Measurements from ENCODE around the gene NAA50. TPM values are rescaled to one million over a fixed set of nuclear protein-coding genes. Genes with fewer than 3 reads are reported as not detected.
A peak's percentile ranks its signal among the peaks of the same experiment; 100 is the strongest.

Gene NAA50
- total RNA-seq, 1 donor from 2014 or later, result 263 TPM

DNA sequence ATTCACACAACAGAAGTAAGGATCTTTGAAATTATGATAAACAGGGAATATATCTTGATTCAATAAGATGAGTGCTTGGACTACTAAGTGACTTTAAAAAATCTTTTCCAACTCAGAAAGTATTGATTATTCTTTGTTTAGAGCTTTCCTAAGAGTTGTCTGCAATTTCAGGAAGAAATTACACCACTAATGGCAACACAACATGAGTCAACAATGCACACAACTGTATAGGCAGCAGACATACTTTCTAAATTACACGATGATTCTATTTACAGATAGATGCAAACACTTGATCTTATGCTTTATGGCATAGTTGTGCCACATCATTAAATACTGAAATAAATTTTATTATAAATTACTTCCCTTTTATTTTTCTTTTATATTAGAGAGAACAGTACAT lies 4.4 kb downstream of the NAA50 start:
- DNase-seq, result no peak

DNA sequence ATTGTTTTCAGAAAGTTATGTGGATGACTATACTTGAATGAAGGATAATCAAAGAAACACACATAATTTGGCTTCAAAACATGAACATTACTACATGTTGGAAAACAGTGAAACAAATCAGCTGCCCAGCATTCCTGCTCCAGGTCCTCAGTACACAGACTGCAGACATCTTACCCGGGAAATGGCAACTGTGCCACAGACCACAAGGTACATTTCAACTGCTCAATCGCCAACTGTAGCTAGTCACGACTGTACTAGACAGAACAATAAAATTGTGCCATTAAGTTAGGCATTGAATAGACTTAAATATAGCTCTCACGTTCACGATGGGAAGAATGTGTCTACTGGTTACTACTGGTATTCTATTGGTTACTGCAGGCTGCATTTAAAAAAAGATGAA lies 5.0 kb downstream of the NAA50 start:
- DNase-seq, result no peak

DNA sequence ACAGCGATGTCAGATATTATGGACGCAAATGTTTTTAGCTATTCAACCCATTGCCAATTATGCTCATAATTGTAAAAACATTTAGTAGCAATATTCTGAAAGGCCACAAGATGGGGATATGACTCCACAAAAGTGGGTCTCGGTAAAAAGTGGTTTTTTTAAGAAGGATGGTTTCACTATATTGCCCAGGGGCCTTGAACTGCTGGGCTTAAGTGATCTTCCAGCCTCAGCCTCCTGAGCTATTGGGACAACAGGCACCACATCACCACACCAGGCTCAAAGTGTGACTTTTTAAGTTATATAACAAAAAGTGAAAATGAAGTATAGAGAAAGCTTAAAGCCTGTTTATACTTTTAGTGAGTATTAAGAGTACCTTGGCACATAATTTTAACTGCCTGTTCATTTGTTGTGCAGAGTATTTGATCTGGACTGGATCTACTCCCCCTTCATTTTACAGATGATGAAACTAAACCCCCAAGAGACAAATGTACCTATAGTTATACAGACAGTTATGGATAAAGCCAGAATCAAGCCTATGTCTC lies 9.4 kb downstream of the NAA50 start:
- peak; percentile 81 for DNase-seq

DNA sequence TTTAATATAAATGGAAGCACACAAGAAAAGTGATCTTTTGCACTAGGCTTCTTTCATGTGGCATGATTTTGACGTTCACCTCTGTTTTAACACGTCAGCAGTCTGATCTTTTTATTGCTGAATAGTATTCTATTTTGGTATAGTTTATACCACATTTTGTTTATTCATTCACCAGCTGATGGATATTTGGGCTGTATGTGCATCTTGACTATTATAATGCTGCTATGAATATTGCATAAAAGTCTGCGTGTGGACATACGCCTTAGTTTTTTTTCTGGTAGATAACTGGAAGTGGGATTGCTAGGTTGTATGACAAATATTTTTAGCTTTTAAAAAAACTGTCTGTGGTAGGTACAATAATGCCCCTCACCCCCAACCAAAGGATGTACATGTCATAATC lies 14.4 kb downstream of the NAA50 start:
- no peak for DNase-seq

DNA sequence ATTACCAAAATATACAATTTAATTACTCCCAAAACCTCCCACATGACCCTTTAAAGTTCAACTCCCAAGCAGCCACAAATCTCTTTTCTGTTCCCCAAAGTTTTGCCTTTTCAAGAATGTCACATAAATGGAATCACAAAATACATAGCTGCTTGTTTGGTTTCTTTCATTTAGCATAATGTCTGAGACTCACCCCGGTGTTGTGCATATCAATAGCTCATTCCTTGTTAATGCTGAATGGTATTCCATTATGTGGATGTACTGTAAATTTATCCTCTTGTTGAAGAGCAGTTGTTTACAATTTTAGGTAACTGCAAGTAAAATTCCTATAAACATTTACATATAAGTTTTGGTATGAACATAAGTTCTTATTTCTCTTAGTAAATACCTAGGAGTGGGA lies 15.5 kb downstream of the NAA50 start:
- no peak for DNase-seq

DNA sequence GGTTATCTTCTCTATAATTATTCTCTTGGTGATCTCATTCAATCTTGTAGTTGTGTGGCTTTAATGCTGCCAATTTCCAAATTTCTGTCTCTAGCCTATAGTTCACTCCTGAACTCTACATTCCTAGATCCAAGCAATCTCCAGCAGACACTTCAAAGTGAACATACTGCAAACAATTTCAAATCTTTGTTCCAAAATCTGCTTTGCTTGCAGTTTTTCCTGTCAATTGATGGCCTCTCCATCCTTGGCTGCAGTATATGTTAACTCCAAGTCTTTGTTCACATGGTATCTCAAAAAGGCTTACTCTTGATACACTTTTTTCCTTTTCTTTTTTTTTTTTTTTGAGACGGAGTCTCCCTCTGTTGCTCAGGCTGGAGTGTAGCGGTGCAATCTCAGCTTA lies 17.4 kb downstream of the NAA50 start:
- no peak for DNase-seq

DNA sequence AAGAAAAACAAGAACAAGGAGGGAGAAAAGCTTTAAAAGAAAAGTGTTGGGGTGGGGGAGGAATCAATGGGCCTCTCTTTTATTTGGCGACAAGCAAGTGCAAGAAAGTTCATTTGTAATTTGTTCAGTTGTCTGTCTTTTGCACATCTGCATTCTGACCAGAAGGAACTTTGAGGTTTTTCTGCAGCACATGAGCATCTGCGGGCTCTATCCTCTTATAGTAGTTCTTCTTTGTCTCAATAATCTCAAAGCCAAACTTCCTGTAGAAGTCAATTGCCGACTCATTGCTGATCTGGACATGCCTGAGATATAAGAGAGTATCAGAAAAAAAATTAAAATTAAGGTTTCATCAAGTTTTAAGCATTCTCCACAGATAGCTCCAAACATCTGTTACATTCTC lies 24.4 kb downstream of the NAA50 start:
- DNase-seq, result no peak

DNA sequence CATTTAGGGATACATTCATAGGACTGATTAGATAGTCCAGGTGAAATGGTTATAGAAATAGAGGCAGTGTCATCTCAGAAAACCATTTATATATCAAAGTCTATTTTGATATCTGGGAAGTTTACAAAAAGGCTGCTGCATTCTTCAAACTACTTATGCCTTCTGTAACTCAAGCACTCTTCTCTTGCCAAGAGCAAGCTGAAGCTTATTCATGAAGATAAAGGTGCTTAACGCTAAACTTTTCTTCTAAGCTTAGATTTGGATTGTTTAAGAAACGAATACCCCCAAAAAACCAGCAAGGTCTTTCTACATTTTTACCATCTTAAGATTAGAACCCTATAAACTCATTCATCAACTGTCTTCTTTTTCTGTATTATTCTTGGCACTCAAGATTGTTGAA lies 26.3 kb downstream of the NAA50 start:
- DNase-seq, result no peak

DNA sequence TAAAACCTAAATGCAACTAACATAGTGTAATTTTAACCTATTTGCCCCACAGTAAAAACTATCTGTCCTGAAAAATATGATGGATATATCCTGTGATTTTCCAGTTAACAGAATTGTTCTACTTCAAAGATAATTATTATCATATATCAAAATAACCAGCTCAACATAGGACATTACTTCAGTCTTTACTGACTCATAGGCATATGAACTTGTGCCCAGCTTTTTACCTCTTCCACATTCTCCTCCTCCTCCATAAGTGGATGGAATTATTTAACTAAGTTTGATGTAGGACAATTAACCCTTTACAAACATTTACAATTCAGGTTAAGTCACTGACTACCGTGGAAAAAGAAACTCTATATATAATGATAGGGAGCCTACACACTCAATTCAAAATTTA lies 26.8 kb downstream of the NAA50 start:
- DNase-seq, result no peak

DNA sequence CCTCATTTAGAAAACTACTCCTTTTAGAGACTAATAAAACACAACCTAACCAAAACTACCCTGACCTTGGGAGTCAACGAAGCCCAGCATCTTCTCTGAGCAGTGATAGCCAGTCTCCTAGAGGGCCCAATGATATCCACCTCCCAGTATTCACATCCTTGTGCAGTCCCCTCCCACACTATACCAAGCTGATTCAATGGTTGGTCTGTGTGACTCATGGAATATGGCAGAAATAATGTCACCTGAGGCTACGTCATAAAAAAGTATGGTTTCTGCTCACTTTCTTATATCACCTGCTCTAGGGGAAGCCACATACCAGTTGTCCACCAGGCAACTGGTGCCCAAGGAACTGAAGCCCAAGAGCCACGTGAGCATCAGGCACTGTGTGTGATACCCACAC lies 28.2 kb downstream of the NAA50 start:
- DNase-seq, result no peak

DNA sequence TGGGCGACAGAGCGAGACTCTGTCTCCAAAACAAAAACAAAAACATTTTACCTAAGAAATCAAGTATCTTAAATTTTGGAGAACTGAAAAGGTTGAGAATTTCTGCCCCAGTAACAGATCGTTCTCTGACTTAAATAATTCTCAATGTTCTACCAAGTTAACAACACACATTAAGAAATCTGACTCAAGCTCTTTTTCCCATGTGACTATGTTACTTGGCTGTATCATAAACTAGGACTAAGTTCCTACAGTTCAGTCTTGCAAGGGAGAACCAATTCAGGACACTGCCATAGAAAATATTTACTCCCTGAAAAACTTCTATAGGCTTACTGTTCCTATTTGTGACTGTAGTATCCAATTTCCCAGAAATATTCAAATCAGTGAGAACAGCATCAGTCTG lies 28.7 kb downstream of the NAA50 start:
- DNase-seq, result no peak

DNA sequence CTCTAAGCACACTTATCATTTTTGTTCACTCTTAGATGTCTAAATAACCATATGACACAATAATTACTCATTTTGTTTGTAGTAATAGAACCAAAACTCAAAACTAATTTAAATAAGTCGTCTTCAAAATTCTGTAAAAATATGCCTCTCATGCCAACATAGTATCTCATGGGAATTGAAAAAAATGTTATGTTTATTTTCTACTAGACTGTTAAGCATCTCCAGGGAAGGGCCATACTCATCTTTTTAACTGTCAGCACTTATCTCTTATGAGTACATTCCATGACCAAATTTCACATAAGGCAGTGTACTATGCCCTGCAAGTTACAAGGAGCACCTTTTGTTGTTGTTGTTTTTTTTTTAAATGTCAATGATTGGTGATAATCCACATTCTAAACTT lies 31.3 kb downstream of the NAA50 start:
- DNase-seq, result no peak

DNA sequence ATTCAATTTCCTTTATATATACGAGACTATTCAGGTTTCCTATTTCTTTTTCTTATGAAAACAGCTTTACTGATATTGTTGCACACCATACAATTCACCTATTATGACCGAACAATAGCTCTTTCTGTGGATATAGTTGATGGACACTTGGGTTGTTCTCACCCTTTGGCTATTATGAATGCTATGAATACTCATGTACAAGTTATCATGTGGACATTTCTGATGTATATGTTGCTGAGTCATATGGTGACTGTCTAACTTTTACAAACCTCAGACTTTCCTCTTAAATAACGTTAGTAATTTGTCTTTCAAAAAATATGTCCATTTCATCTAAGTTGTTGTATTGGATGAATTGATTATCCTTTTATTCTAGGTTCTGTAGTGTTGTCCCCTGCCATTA lies 33.9 kb downstream of the NAA50 start:
- DNase-seq, result no peak

DNA sequence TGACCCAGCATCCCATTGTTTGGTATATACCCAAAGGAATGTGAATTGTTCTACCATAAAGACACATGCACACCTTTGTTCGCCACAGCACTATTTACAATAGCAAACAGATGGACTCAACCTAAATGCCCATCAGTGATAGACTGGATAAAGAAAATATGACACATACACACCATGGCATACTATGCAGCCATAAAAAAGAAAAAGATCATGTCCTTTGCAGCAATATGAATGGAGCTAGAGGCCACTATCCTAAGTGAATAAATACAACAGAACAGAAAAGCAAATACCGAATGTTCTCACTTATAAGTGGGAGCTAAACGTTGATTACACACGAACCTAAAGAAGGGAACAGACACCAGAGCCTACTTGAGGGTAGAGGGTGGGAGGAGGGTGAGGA lies 38.2 kb downstream of the NAA50 start:
- no peak for DNase-seq

DNA sequence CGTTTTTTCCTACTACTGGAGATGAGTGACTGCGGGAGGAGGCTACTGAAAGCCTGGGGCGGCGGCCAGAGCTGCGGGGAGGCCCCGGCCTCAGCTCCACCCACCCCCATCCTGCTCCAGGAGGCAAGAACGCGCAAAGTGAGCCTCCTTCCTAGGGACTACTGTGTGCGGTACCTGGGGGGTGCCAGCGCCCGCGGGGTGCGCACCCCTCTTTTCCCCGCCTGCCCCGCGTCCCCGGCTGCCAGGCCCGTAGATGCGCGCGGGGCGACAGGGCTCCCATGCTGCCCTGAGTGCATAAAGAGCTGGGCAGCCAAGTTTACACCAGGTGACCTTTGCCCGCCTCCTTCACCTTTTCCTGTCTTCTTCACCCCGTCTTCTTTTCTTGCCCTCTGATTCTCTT lies 47.1 kb downstream of the NAA50 start:
- DNase-seq, result no peak

DNA sequence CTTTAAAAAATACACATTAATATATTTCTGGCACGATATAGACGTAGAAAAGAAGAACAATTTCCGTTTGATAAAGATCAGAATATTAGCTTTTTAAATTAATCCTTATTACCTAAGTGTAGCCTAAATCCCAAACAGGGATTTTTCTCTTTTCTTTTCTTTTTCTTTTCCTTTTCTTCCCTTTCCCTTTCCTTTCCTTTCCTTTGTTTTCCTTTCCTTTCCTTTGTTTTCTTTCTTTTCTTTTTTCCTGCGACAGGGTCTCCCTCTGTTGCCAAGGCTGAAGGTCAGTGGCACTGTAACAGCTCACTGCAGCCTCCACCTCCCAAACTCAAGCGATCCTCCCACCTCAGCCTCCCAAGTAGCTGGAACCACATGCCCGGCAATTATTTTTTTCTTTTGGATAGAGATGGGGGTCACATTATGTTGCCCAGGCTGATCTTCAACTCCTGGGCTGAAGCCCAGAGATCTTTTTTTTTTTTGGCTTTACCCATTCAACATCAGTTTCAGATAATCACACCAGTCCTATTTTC lies 47.8 kb downstream of the NAA50 start:
- no peak for DNase-seq

DNA sequence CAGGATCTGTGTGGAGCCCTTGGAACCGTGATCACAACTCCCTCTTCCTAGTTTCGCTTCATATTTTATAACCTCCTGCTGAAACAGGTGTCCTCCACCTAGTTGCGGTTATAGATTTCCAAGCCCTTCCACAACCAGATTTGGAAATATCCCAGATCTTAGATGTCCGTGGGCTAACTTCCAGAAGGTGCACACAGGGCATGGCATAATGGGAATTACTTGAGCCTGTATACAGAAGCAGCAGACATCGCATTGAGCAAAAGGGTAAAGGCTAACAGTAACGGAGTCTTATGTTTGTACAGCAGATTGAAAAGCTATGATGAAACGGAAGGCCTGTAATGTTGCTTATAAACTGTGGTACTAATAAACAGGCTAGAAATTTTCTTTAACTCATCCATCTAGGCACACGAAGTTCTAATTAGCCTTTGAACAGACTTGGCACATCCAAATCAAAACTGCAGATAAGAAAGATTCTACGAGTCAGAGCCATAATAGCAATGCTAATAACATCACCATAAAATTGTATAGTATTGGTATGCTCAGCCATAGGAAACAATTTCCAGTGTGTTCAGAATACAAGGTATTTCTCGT lies 48.5 kb downstream of the NAA50 start:
- peak; percentile 40 for DNase-seq

DNA sequence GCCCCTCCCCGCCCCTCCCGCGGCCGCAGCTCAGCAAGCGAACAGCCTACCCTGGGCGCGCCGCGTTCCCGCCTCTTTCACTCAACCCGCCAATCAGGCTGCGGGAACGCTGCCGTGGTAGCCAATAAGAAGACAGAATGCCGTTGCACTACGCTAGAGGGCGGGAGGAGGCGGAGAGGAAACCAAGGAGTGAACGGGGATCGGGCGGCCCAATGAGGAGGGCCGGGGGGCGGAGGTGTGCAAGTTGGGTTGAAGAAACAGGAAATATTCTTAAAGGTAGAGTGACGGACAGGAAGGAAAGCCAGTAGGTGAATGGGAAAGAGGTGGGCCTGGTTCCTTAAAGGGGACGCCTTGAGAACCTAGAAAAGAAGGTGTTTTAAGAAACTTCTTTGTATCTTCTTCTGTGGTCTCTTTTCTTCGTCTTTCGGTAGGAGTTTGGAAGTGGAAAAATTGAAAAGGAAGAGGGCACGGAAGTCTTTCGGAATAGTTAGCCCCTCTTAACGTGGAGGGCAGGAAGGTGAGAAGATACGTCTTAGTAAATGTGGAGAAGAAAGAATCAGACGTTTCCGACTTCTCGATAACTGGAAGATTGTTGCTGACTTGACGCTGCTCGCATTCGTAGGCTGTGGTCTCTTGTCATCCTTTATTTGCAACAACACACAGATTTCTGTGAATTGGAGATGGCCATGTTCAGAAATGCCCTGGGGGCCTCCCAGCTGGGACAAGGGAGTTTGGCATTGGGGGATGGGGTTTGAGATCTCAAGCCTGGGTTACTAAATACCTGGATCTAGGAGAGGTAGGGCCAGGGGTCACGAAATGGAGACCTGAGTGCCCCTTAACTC lies 49.2 kb downstream of the NAA50 start:
- peak; percentile 100 for DNase-seq

DNA sequence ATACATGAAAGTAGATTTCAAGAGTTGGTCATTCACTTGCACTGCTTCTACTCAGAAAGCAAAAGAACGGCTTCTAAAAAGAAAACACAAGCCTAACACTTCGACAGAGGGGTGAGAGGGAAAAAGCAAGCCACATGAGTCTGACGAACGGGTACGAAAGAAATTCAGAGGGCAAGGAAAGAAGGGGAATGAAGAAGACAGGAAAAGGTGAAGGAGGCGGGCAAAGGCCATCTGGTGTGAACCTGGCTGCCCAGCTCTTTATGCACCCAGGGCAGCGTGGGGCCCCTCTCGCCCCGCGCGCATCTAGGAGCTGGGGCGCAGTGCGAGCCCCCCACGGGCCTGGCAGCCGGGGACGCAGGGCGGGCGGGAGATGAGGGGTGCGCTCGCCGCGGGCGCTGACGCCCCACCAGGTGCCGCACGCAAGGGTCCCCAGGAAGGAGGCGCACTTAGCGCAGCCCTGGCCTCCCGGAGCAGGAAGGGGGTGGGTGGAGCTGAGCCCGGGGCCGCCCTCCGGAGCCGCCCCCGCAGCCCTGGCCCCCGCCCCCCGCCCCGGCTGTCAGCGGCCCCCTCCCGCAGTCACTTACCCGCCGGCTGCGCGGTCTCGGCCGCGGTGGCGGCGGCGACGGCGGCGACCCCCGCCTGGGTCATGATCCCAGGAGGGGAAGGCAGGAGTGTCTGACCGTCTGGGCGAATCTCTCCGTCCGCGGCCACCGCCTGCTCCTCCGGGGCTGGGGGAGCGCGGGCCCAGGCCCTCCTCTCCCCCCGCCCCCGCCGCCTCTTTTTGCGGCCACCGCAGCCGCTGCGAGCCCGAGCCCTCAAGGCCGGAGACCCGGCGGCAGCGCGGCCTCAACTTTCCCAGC lies 50.0 kb downstream of the NAA50 start, which contains the start of gene USF3:
USF3 (minus strand) TSS at position 857 of the 860 bp plus-strand sequence. CDS start 21,764 bp downstream, outside the sequence.
- peak; percentile 89 for DNase-seq

DNA sequence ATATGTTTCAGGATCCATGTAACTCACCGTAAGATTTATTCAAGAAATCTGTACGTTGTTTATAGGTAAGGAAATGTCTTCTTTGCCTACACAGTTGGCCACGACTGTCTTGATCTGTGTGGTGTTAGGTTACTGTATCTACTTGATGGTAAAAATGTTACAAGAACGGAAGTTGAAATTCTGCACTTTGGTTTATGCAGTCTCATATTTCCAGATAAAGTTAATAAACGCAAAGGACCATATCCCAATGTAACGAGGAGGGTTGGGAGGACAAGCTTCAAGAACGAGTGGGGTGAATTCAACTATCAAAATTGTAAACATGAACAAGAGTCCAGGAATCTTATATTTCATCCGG lies 50.6 kb downstream of the NAA50 start:
- no peak for DNase-seq

DNA sequence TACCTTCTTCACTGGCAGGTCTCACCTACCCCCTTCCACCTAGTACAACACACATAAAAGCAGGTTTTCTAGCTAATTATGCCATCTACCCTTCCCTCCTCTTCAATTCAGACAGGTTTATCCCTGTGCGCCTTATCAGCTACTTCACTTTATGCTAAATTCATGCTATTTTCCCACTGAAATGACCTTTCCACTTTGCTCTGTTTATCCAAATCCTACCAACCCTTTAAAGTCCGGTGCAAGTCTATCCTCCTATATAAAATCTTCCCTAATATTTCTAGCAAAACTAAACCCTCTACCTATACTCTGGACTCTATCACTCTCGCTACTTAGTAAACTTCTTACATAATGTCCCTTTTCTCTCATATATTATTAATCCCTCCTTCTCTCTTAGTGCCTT lies 55.6 kb downstream of the NAA50 start:
- no peak for DNase-seq

DNA sequence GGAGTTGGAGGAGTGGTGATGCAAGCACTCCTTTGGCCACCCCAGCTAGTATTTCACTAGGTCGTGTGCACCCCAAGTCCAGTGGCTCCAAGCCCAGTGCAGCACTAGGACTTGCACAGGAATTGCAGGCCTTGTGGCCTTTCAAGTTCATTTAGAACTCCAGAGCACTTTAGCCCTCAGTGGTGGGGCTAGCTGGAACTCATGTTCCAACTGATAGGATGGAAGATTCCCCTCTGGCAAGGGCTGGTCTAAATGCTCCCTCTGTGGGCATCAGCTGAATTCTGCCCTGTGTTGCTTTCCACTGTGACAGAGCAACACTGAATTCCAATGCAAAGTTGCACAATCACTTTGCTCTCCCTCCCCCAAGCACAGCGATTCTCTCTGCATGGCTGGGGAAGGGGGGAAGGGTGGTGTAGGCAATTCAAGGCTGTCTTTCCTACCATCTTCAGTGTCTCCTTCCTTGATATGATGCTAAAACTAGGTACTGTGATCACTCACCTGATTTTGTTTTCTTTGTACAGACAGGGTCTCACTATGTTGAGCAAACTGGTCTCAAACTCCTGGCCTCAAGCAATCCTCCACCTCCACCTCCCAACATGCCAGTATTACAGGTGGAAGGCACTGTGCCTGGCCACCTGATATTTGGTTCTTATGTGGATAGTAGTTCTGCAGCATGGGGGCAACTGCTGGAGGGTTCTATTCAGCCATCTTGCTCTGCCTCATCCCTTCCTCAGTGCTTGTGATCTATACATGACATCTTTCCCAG lies 59.9 kb downstream of the NAA50 start:
- no peak for DNase-seq
